HEK293T (cell line): ENCODE results near the gene CEP78.
"Not testable (repeated sequence)": the region's sequence is repeated elsewhere in the genome, so short reads cannot be mapped to it uniquely, and the experiment has no call there.

Source experiments
- ARNT ChIP-seq: fragments of 450-650 bp; IDR thresholded peaks from 2 replicates; pipeline ENCODE4 v1.6.1; 2017; ENCODE audit warnings: mild to moderate bottlenecking
- ELF4 ChIP-seq: fragments of 450-650 bp; IDR thresholded peaks from 2 replicates; pipeline ENCODE4 v1.6.1; 2017; ENCODE audit warnings: antibody characterized with exemption
- FOXA1 ChIP-seq: fragments of 450-650 bp; IDR thresholded peaks from 2 replicates; pipeline ENCODE4 v1.6.1; 2016; ENCODE audit warnings: mild to moderate bottlenecking
- FOXM1 ChIP-seq: fragments of 450-650 bp; IDR thresholded peaks from 2 replicates; pipeline ENCODE4 v1.6.1; 2017; ENCODE audit warnings: mild to moderate bottlenecking, borderline replicate concordance
- HDGF ChIP-seq: fragments of 450-650 bp; IDR thresholded peaks from 2 replicates; pipeline ENCODE4 v1.6.1; 2017; ENCODE audit warnings: antibody characterized with exemption, borderline replicate concordance
- PKNOX1 ChIP-seq: fragments of 450-650 bp; IDR thresholded peaks from 2 replicates; pipeline ENCODE4 v1.6.1; 2016
- SP1 ChIP-seq: fragments of 450-650 bp; IDR thresholded peaks from 2 replicates; pipeline ENCODE4 v1.6.1; 2017
- SUZ12 ChIP-seq: fragments of 450-650 bp; IDR thresholded peaks from 2 replicates; pipeline ENCODE4 v1.6.1; 2016; ENCODE audit warnings: mild to moderate bottlenecking
- ZNF384 ChIP-seq: fragments of 450-650 bp; IDR thresholded peaks from 2 replicates; pipeline ENCODE4 v1.6.1; 2016

GRCh38 chr9:78232471-78232870, 3.4 kb upstream of the CEP78 start:
- TF ChIP-seq SUZ12, SP1, PKNOX1, ELF4, FOXA1, FOXM1, ZNF384, ARNT, HDGF: not testable (repeated sequence)
